GM21786 (cell line): ENCODE data around the gene CRLF1.

Source experiments
- ATAC-seq: cut with Tn5 transposase; IDR thresholded peaks from one replicate; pipeline ENCODE4 v1.9.1; 2021; ENCODE audit not compliant: unreplicated experiment

The CRLF1 gene

GRCh38 chr19:18636183-18636968 lies 29.8 kb upstream of the CRLF1 start:
- ATAC-seq, result peak; percentile 83

- ATAC-seq, result no peak
These were observed 29.2 kb upstream of the CRLF1 start for GRCh38 chr19:18635831-18636182.

DNA sequence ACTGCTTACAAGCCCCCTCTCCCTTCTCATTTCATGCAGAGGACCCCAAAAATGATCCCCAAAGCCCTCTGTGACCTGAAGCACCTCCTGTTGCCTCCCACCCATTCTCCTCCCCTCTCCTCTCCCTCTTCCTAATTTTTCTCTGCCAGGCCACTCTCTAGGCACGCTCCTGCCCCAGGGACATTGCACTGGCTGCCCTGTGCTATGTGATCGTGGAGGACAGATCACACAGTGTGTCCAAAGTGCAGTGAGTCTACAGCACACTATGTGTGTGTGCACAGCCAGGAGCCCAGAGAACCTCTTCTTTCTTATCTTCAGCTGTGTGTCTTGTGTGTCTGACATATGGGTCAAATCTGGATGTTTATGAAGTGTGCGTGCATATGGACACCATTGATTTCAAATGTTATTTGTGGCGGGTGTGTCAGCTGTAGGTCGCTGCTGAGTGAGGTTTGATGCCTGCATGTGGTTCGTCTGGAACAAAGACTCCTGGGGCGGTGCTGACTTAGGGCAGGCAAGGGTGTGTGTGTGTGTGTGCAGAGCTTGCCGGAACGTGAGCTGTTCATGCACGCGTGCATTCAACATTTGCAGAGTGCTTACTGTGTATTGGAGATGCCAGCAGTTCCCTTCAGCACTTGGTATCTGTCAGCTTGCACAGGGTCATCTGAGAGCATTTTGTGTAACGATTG lies 28.2 kb upstream of the CRLF1 start:
- no peak for ATAC-seq

GRCh38 chr19:18633321-18633720 lies 26.7 kb upstream of the CRLF1 start:
- no peak for ATAC-seq

DNA sequence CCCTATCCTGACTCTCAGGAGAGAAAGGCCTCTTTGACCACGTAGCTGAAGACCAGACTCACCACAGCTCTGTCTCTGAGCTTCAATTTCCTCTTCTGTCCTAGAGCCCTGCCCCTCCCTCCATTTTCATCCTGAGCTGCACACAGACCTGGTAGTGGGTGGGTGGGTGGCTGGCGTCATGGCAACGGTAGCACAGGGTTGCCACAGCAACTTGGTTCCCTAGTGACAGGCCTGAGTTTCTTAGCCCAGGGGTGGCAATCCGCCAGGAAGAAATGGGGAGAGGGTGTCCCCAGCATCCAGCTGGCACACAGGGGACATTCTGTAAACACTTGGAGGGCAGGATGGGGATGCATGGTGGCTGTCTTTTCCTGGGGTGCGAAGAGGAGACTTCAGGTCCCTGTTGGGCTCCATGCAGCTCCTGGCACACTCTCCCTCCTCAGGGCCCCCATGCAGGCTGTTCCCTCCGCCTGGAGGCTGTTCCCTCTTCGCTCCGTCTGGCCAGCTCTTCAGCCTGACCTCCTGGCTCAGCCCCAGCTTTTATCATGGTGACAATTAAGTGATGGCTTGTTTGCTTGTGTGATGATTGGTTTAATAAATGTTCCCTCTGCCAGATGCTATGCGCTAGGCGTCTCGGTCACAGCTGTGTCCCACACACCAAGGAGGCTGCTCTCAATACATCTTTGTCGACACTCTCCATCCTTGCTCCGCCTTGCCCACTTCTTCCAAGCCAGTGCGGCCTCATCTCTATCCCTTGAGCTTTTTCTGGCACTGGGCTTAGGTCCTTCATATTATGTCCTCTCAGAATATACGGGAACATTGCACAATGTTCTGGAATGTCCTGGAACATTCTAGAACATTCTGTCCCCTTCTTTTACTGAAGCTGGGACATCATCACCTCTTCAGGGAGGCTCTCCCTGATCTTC lies 22.8 kb upstream of the CRLF1 start:
- no peak for ATAC-seq

DNA sequence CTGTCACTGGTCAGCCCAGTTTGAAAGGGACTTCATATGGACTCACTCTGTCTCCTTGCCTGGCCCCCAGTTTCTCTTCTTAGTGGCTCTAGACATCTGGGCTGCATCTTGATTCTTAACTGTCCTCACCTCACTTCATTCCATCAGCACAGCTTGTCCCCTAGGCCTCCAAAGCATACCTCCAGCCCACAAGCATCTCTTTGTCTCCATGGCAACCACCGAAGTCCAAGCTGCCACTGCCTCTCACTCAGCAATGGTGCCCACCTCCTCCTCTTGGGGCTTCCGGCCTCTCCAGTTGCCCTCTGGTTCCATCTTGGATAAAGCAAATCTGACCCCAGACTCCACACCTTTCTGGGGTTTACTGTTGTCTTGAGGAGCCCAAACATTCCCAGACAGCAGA lies 20.3 kb upstream of the CRLF1 start:
- ATAC-seq, result no peak

DNA sequence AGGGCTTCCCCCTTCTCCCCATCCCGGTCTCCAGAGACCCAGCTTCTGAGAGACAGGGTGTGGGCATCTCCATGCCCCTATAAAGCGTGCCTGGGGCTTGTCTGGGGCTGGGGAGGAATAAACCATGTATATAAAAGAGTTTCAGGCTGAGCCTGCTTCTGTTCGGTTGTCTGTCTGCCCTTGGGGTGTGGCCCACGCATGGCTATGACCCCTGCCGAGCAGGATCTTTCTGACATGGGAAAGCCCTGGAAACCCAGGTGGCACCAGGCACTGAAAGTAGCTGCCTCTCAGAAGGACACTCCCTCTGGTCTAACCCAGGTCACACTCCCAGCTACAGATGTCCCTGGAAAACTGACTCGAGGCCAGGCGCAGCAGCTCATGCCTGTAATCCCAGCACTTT lies 14.3 kb upstream of the CRLF1 start:
- no peak for ATAC-seq

- no peak for ATAC-seq
These were observed 13.7 kb upstream of the CRLF1 start for GRCh38 chr19:18620311-18620710.

GRCh38 chr19:18618236-18618635 lies 11.6 kb upstream of the CRLF1 start:
- no peak for ATAC-seq

GRCh38 chr19:18617562-18617961 lies 11.0 kb upstream of the CRLF1 start:
- ATAC-seq, result no peak

GRCh38 chr19:18616023-18616422 lies 9.4 kb upstream of the CRLF1 start:
- no peak for ATAC-seq

DNA sequence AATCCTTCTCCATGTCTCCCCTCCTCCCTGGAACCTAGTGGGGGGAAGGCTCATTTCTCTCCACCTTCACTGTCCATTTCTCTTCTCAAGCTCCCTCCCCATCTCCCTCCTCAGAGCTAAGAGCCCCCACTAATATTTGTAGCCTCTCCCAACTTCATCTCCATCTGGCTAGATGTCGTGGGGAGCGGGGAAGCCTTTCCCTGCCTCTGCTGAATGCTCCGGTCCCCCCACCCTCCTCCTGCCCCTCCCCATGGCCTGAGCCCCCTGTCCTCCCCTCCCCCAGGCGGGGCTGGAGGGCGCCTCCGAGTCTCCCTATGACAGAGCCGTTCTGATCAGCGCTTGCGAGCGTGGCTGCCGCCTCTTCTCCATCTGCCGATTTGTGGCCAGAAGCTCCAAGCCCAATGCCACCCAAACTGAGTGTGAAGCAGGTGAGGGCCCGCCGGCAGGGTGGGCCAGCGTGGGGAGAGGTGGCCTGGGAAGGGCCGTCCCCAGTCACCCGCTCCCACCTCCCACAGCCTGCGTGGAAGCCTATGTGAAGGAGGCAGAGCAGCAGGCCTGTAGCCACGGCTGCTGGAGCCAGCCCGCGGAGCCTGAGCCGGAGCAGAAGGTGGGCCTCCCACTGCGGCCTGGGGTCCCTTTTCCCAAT lies 7.1 kb upstream of the CRLF1 start:
- ATAC-seq, result no peak

- no peak for ATAC-seq
These were observed 6.4 kb upstream of the CRLF1 start, which contains the start of gene TMEM59L for GRCh38 chr19:18612772-18613588. TMEM59L (plus strand) TSS chr19:18612870; CDS start chr19:18612959, 89 bp downstream.

DNA sequence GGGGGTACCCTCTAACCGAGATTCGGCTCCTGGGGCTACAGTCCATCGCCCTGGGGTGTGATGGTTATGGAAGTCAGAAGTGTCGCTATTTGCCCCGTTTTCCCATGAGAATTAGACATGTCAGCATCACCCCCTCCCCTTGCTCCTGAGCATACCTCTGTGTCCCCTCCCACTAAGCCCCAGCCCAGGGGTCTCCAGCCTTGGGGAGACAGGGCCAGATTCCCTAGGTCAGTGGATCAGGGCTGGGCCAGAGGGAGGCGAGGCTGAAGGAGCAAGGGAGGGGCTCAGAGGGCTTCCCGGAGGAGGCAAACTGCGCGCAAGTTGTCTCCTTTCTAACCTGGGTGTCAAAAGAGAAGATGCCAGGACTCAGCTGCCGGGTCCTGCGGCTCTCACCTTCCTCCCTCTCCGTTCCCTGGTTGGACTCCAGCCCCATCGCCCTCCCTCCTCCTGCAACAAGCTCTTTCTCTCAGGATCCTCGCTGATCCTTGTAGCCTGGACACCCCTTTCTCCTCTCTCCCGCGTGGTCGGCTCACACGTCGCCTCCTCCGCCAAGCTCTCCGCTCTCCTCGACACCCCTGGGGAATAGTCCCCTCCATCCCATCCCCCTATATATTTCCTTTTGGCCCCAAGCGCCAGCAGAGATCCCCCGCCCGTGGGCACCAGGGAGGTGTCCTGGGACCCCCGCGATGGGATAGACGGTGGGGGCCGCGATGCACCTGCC lies 5.6 kb upstream of the CRLF1 start:
- ATAC-seq, result no peak

- ATAC-seq, result no peak
These were observed 4.9 kb upstream of the CRLF1 start for GRCh38 chr19:18611327-18612050.

GRCh38 chr19:18610556-18611326 lies 4.1 kb upstream of the CRLF1 start:
- ATAC-seq, result no peak

DNA sequence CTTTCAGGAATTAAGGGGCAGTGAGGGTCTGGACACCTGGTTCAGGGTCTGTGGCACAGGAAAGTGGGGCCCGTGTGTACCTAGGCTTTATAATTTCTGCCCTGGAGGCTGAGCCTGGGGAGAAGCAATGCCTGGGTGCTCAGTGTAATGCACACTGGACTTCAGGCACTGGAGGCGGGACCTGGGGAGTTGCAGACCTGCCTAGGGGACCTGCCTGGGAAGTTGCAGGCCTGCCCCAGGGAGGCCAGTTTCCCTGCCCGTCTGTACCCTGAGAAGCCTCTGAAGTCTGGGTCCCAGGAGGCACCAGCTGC lies 3.6 kb upstream of the CRLF1 start:
- ATAC-seq, result no peak

DNA sequence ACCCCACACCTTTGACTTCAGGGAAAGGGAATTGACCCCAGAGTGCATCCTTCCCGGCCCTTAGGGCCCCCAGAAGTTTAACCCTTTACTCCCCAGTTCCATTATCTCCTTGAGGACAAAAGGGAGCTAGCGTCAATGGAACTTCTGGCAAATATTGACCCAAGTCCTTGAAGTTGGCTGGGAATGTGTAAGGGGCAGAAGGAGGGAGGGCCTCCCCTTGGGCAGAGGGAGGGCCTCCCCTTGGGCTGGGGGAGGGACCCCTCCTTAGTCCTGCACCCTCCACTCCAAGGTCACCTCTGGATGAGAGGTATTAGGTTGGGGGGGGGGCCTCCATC lies 3.1 kb upstream of the CRLF1 start:
- no peak for ATAC-seq
